Hepatocyte (in vitro differentiated cells): ENCODE results near the gene CHRNA4. TPM values are rescaled to one million over a fixed set of nuclear protein-coding genes. Genes with fewer than 3 reads are reported as not detected.
A peak's percentile ranks its signal among the peaks of the same experiment; 100 is the strongest.

ENCODE experiments used
- DNase-seq: peaks from one replicate; pipeline ENCODE4 v3.0.0-alpha.2; 2016; ENCODE audit warnings: low spot score
- H2AFZ ChIP-seq: fragments of 200-600 bp; sonication (generic); 2 replicates; pipeline ENCODE4 v1.6.0; 2016; ENCODE audit warnings: antibody characterized with exemption, mild to moderate bottlenecking
- H3K27ac ChIP-seq: fragments of 200-600 bp; sonication (generic); 2 replicates; pipeline ENCODE4 v1.5.1; 2016; ENCODE audit warnings: mild to moderate bottlenecking
- H3K27me3 ChIP-seq: fragments of 200-600 bp; sonication (generic); 2 replicates; pipeline ENCODE4 v1.6.1; 2016
- H3K36me3 ChIP-seq: fragments of 200-600 bp; sonication (generic); replicated peaks from 2 replicates; pipeline ENCODE4 v1.5.1; 2016; ENCODE audit warnings: low read depth; ENCODE audit not compliant: insufficient read depth
- H3K4me1 ChIP-seq: fragments of 200-600 bp; sonication (generic); 2 replicates; pipeline ENCODE4 v1.5.1; 2016; ENCODE audit warnings: mild to moderate bottlenecking, moderate library complexity; ENCODE audit not compliant: insufficient read depth
- H3K4me2 ChIP-seq: fragments of 200-600 bp; sonication (generic); 2 replicates; pipeline ENCODE4 v1.6.0; 2016
- H3K4me3 ChIP-seq: fragments of 200-600 bp; sonication (generic); 2 replicates; pipeline ENCODE4 v1.5.1; 2016; ENCODE audit warnings: mild to moderate bottlenecking
- H3K79me2 ChIP-seq: fragments of 200-600 bp; sonication (generic); 2 replicates; pipeline ENCODE4 v1.6.0; 2017; ENCODE audit warnings: mild to moderate bottlenecking
- H3K9me2 ChIP-seq: fragments of 200-600 bp; sonication (generic); replicated peaks from 2 replicates; pipeline ENCODE4 v1.6.0; 2017; ENCODE audit warnings: mild to moderate bottlenecking; ENCODE audit not compliant: insufficient read depth
- H3K9me3 ChIP-seq: fragments of 200-600 bp; sonication (generic); 2 replicates; pipeline ENCODE4 v1.5.1; 2016; ENCODE audit warnings: low read depth, mild to moderate bottlenecking
- H4K20me1 ChIP-seq: fragments of 200-600 bp; sonication (generic); 2 replicates; pipeline ENCODE4 v1.6.0; 2016; ENCODE audit warnings: mild to moderate bottlenecking; ENCODE audit not compliant: insufficient read depth, poor library complexity, severe bottlenecking
- EZH2 ChIP-seq: fragments of 200-600 bp; sonication (generic); IDR thresholded peaks from 2 replicates; pipeline ENCODE4 v1.6.1; 2016; ENCODE audit warnings: antibody characterized with exemption, mild to moderate bottlenecking, borderline replicate concordance
- EZH2phosphoT487 ChIP-seq: fragments of 200-600 bp; sonication (generic); IDR thresholded peaks from one replicate; pipeline ENCODE4 v1.6.1; 2018; ENCODE audit warnings: antibody characterized with exemption, mild to moderate bottlenecking, low read depth, moderate library complexity; ENCODE audit not compliant: unreplicated experiment, severe bottlenecking
- WGBS: methylation state at CpG from one replicate; pipeline ENCODE4 v1.1.6; 2016; ENCODE audit warnings: low lambda C conversion rate; ENCODE audit errors: missing lambda C conversion rate; 5-methylcytosine and 5-hydroxymethylcytosine counted together
- polyA plus RNA-seq: library from polyadenylated mRNA; unstranded; fragments of >200 nt; fragmentation: Nextera tagmentation; extraction: Ambion mirVana; gene quantifications from 2 replicates; pipeline ENCODE4 v1.2.1, GENCODE V29; 2016
- total RNA-seq: library from RNA; depleted of rRNA; stranded (reverse); fragments of >200 nt; gene quantifications from 2 replicates; pipeline ENCODE4 v1.2.3, GENCODE V29; 2014
- TF ChIP-seq, protein P1 (sequence below): fragments of 200-600 bp; sonication (generic); IDR thresholded peaks from 2 replicates; pipeline ENCODE4 v1.5.1; 2016; ENCODE audit warnings: antibody characterized with exemption, mild to moderate bottlenecking; ENCODE audit not compliant: poor library complexity

Gene CHRNA4
- total and polyA plus RNA-seq, 2 experiments from 2014 or later, result 0.25 TPM; not detected in 1

DNA sequence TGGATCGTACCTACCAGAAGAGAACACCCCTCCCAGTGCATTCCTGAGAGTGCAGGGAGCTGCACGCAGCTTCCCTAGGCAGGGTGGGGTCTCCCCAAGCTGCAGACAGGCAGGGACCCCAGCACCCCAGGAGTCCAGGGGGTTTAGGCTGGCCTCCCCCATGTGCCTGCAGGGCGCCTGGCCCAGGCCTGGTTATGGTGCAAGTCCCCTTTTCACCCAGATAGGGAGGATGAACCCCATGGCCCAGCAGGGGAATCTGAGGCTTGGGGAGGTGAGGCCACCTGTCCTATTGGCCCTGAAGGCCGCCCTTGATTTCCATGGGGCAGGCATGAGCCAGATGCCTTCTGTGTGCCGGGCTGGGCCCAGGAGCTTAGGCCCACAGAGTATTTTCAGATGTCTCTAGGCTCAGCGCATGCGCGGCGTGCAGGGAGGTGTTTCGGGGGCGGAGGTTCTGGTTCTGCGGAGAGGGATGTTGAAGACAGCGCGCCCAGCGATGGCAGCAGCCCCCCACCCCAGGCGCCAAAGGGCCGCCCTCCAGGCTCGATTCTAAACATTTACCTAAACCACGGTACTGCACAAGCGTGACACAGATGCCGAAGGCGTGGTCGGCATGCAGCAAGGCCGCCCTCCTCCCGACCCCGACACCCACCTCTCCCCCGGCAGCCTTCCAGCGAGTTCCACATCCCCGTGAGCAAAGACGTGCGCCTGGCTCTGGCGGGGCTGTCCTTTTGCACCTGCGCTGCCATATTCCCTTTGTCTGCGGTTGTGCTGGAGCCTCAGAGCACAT lies 38.8 kb downstream of the CHRNA4 start:
- Histone ChIP-seq H3K9me2 (no peaks in the 10 kb centered on the region), H3K27me3 (no peaks in the 10 kb centered on the region), H3K9me3 (no peaks in the 10 kb centered on the region), H3K4me3 (no peak overlapping the region), H3K27ac (no peak overlapping the region), H3K4me2 (no peak overlapping the region), H4K20me1 (no peaks in the 10 kb centered on the region), H3K79me2 (no peaks in the 10 kb centered on the region), H2AFZ (no peak overlapping the region), H3K4me1 (no peaks in the 10 kb centered on the region), H3K36me3 (no peaks in the 10 kb centered on the region)
- 89% methylated on average over 24 of the region's 34 CpGs for WGBS
- no peak for DNase-seq
- TF ChIP-seq, protein P1, sequence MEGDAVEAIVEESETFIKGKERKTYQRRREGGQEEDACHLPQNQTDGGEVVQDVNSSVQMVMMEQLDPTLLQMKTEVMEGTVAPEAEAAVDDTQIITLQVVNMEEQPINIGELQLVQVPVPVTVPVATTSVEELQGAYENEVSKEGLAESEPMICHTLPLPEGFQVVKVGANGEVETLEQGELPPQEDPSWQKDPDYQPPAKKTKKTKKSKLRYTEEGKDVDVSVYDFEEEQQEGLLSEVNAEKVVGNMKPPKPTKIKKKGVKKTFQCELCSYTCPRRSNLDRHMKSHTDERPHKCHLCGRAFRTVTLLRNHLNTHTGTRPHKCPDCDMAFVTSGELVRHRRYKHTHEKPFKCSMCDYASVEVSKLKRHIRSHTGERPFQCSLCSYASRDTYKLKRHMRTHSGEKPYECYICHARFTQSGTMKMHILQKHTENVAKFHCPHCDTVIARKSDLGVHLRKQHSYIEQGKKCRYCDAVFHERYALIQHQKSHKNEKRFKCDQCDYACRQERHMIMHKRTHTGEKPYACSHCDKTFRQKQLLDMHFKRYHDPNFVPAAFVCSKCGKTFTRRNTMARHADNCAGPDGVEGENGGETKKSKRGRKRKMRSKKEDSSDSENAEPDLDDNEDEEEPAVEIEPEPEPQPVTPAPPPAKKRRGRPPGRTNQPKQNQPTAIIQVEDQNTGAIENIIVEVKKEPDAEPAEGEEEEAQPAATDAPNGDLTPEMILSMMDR, result no peak
- TF ChIP-seq EZH2 (no peak), EZH2phosphoT487 (no peak)

GRCh38 chr20:63321148-63321831 lies 39.9 kb downstream of the CHRNA4 start:
- no peak overlapping the region for H3K4me2 ChIP-seq
- no peak overlapping the region for H3K4me3 ChIP-seq
- no peaks in the 10 kb centered on the region for H4K20me1 ChIP-seq
- 71% methylated on average over 19 of the region's 20 CpGs for WGBS
- peak; percentile 52 for DNase-seq
- H2AFZ ChIP-seq, result no peak overlapping the region
- H3K36me3 ChIP-seq, result no peaks in the 10 kb centered on the region
- H3K79me2 ChIP-seq, result no peaks in the 10 kb centered on the region
- no peak for TF ChIP-seq EZH2
- no peak for TF ChIP-seq EZH2phosphoT487
- TF ChIP-seq, protein P1, result no peak
- H3K27ac ChIP-seq, result no peak overlapping the region
- H3K27me3 ChIP-seq, result no peaks in the 10 kb centered on the region
- H3K9me3 ChIP-seq, result no peaks in the 10 kb centered on the region
- no peaks in the 10 kb centered on the region for H3K9me2 ChIP-seq
- no peaks in the 10 kb centered on the region for H3K4me1 ChIP-seq

- no peak for DNase-seq
- no peak for TF ChIP-seq EZH2
- no peaks in the 10 kb centered on the region for H3K4me1 ChIP-seq
- no peaks in the 10 kb centered on the region for H3K9me2 ChIP-seq
- H4K20me1 ChIP-seq, result no peaks in the 10 kb centered on the region
- H3K27ac ChIP-seq, result no peak overlapping the region
- no peaks in the 10 kb centered on the region for H3K27me3 ChIP-seq
- H3K36me3 ChIP-seq, result no peaks in the 10 kb centered on the region
- no peak overlapping the region for H3K4me3 ChIP-seq
- WGBS, result 81% methylated on average over 9 of the region's 10 CpGs
- no peak overlapping the region for H3K4me2 ChIP-seq
- H3K79me2 ChIP-seq, result no peaks in the 10 kb centered on the region
- no peak overlapping the region for H2AFZ ChIP-seq
- H3K9me3 ChIP-seq, result no peaks in the 10 kb centered on the region
Observed at GRCh38 chr20:63320616-63321147, 40.5 kb downstream of the CHRNA4 start.

- no peak overlapping the region for H3K27ac ChIP-seq
- no peak for DNase-seq
- H3K4me2 ChIP-seq, result no peak overlapping the region
- H3K4me3 ChIP-seq, result no peak overlapping the region
- WGBS, result 93% methylated on average over 22 of the region's 23 CpGs
- H3K36me3 ChIP-seq, result no peaks in the 10 kb centered on the region
- H3K4me1 ChIP-seq, result no peaks in the 10 kb centered on the region
- no peaks in the 10 kb centered on the region for H3K9me2 ChIP-seq
- no peaks in the 10 kb centered on the region for H3K9me3 ChIP-seq
- no peaks in the 10 kb centered on the region for H3K27me3 ChIP-seq
- TF ChIP-seq EZH2phosphoT487, result no peak
- TF ChIP-seq, protein P1, result no peak
- TF ChIP-seq EZH2, result no peak
- no peaks in the 10 kb centered on the region for H4K20me1 ChIP-seq
- no peak overlapping the region for H2AFZ ChIP-seq
- no peaks in the 10 kb centered on the region for H3K79me2 ChIP-seq
Observed at GRCh38 chr20:63320041-63320511, 41.1 kb downstream of the CHRNA4 start.
